Lower leg skin (tissue), 3 donors: ENCODE measurements around the gene SLC25A13.

Experiments
- CTCF ChIP-seq, 3 donors: fragments of 450-650 bp; IDR thresholded peaks; one replicate each; pipeline ENCODE4 v1.5.1; 2016; ENCODE audit warnings: antibody characterized with exemption in 3 of 3, mild to moderate bottlenecking in 3 of 3, moderate library complexity in 2 of 3
- POLR2A ChIP-seq, 2 donors: fragments of 450-650 bp; IDR thresholded peaks; one replicate each; pipeline ENCODE4 v1.6.1; 2016 to 2017; ENCODE audit warnings: antibody characterized with exemption in 2 of 2, mild to moderate bottlenecking in 1 of 2, moderate library complexity in 1 of 2

GRCh38 chr7:96284240-96284639 lies 37.7 kb downstream of the SLC25A13 start:
- TF ChIP-seq CTCF (IDR thresholded peaks at IDR 0.05) (no peak), POLR2A (IDR thresholded peaks at IDR 0.05) (no peak)
